ENCODE results near the gene RSPH6A.

DNA sequence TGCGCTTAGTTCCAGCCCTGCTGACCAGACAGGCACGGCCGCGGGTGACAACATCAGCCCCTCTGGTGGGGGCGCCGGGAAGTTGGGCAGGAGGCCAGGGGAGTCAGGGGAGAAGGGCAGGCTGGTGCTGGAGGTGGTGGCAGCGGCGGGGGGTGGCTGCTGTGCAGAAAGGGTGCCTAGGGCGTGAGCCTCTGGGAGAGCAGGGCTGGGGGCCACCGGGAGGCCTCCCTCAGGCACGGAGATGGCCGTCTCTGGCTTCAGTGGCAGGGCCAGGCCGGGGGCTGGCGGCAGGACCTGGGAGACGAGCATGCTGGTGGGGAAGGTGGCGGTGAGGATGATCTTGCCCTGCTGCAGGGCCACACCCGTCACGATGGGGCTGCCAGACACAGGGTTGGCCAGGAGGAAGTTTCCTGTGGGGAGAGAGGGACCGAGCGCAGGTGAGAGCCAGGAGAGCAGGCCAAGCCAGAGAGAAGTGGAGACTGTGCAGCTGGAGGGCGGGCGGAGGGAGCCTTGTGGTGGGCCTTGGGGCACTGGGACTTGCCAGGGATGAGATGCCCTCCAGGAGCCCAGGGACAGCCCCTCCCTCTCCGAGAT, 49.3 kb downstream of the RSPH6A start:
- TF ChIP-seq POLR2A (IDR thresholded peaks at IDR 0.05), result no peak
- TF ChIP-seq, protein P1, sequence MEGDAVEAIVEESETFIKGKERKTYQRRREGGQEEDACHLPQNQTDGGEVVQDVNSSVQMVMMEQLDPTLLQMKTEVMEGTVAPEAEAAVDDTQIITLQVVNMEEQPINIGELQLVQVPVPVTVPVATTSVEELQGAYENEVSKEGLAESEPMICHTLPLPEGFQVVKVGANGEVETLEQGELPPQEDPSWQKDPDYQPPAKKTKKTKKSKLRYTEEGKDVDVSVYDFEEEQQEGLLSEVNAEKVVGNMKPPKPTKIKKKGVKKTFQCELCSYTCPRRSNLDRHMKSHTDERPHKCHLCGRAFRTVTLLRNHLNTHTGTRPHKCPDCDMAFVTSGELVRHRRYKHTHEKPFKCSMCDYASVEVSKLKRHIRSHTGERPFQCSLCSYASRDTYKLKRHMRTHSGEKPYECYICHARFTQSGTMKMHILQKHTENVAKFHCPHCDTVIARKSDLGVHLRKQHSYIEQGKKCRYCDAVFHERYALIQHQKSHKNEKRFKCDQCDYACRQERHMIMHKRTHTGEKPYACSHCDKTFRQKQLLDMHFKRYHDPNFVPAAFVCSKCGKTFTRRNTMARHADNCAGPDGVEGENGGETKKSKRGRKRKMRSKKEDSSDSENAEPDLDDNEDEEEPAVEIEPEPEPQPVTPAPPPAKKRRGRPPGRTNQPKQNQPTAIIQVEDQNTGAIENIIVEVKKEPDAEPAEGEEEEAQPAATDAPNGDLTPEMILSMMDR (IDR thresholded peaks at IDR 0.05), result no peak
- no peak for TF ChIP-seq POLR2AphosphoS5 (IDR thresholded peaks at IDR 0.05; ENCODE audit: insufficient read depth in 1 of 2, low read depth in 1 of 2)
